ENCODE measurements around the gene KRTAP4-4. TPM values are rescaled to one million over a fixed set of nuclear protein-coding genes. Genes with fewer than 3 reads are reported as not detected.

The KRTAP4-4 gene
- total RNA-seq, 2 experiments from 2014 or later: not detected

DNA sequence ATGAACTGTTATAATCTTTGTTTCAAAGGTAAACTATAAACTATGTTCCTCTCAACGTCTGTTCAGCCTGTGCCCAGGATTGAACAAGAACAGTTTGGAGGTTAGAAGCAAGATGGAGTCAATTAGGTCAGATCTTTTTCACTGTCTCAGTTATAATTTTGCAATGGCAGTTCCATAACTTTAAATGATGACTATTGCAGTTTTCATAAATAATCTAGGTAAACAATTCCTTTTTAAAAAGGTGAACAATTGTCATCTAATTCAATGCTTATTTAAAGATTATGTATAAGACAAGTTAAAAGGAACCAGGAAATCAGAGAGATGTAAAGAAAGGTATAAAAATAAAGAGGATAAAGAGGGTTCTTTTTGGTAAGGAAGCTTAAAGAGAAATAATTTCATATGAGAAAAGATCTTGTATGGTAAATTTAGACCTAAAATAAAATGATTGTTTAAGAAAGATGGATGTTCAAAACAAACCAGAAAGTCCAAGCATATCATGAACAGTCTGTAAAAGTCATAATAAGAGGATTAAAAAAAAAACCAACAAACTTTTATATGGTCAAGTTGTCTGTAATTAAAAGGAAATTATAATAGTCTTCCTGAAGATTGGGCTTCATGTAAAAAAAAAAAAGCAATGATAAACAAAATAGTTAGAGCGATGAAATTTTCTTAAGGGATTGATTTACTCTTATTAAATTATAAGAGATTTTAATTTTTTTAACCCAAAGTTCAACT is 49.2 kb downstream of the KRTAP4-4 start:
- H3K4me3 Mint-ChIP-seq: no peak overlapping the region
- DNase-seq (no peak), ATAC-seq (no peak)
- H3K4me1 Mint-ChIP-seq: peaks cover 6% of the 10 kb centered on the region
- peaks cover 5% of the 10 kb centered on the region for H3K9me3 Mint-ChIP-seq (ENCODE audit: low read depth)
- peaks cover 27% of the 10 kb centered on the region for H3K27me3 Mint-ChIP-seq
- CTCF ChIA-PET: no interaction called here
- H3K27ac Mint-ChIP-seq: no peak overlapping the region
- peaks cover 2% of the 10 kb centered on the region for H3K36me3 Mint-ChIP-seq

Other genes with a start within 250 kb of the KRTAP4-4 start
- gene KRT23, start 223.1 kb downstream of the KRTAP4-4 start, total RNA-seq: not detected
- gene KRT39, start 193.8 kb downstream of the KRTAP4-4 start, total RNA-seq: not detected
- not detected for gene KRT40, start 176.4 kb downstream of the KRTAP4-4 start, total RNA-seq
- not detected for gene KRTAP3-3, start 166.6 kb downstream of the KRTAP4-4 start, total RNA-seq
- gene KRTAP3-2, start 160.8 kb downstream of the KRTAP4-4 start, total RNA-seq: not detected
- gene KRTAP3-1, start 151.6 kb downstream of the KRTAP4-4 start, total RNA-seq: not detected
- not detected for gene KRTAP1-5, start 133.5 kb downstream of the KRTAP4-4 start, total RNA-seq
- not detected for gene KRTAP1-4, start 130.6 kb downstream of the KRTAP4-4 start, total RNA-seq
- gene KRTAP1-3, start 125.9 kb downstream of the KRTAP4-4 start, total RNA-seq: not detected
- not detected for gene KRTAP1-1, start 119.3 kb downstream of the KRTAP4-4 start, total RNA-seq
- not detected for gene KRTAP2-1, start 113.4 kb downstream of the KRTAP4-4 start, total RNA-seq
- not detected for gene KRTAP2-2, start 105.5 kb downstream of the KRTAP4-4 start, total RNA-seq
- not detected for gene KRTAP2-3, start 100.6 kb downstream of the KRTAP4-4 start, total RNA-seq
- gene KRTAP2-4, start 94.9 kb downstream of the KRTAP4-4 start, total RNA-seq: not detected
- gene KRTAP4-7, start 76.6 kb downstream of the KRTAP4-4 start, total RNA-seq: not detected
- not detected for gene KRTAP4-8, start 62.6 kb downstream of the KRTAP4-4 start, total RNA-seq
- gene KRTAP4-16, start 58.5 kb downstream of the KRTAP4-4 start, total RNA-seq: not detected
- not detected for gene KRTAP4-9, start 55.4 kb downstream of the KRTAP4-4 start, total RNA-seq
- not detected for gene KRTAP4-11, start 42.4 kb downstream of the KRTAP4-4 start, total RNA-seq
- gene KRTAP4-12, start 36.6 kb downstream of the KRTAP4-4 start, total RNA-seq: not detected
- not detected for gene KRTAP4-6, start 20.2 kb downstream of the KRTAP4-4 start, total RNA-seq
- gene KRTAP4-5, start 10.9 kb downstream of the KRTAP4-4 start, total RNA-seq: not detected
- not detected for gene KRTAP4-3, start 7.5 kb upstream of the KRTAP4-4 start, total RNA-seq
- gene KRTAP4-2, start 17.5 kb upstream of the KRTAP4-4 start, total RNA-seq: not detected
- not detected for gene KRTAP4-1, start 24.2 kb upstream of the KRTAP4-4 start, total RNA-seq
- not detected for gene KRTAP9-1, start 29.1 kb upstream of the KRTAP4-4 start, total RNA-seq
- gene KRTAP9-2, start 65.9 kb upstream of the KRTAP4-4 start, total RNA-seq: not detected
- gene KRTAP9-3, start 71.7 kb upstream of the KRTAP4-4 start, total RNA-seq: not detected
- not detected for gene KRTAP9-8, start 77.3 kb upstream of the KRTAP4-4 start, total RNA-seq
- not detected for gene KRTAP9-4, start 88.9 kb upstream of the KRTAP4-4 start, total RNA-seq
- not detected for gene KRTAP9-9, start 94.6 kb upstream of the KRTAP4-4 start, total RNA-seq
- gene KRTAP9-6, start 104.6 kb upstream of the KRTAP4-4 start, total RNA-seq: not detected
- not detected for gene KRTAP9-7, start 115.0 kb upstream of the KRTAP4-4 start, total RNA-seq
- not detected for gene KRTAP29-1, start 142.1 kb upstream of the KRTAP4-4 start, total RNA-seq
- gene KRTAP16-1, start 148.6 kb upstream of the KRTAP4-4 start, total RNA-seq: not detected
- gene KRTAP17-1, start 155.0 kb upstream of the KRTAP4-4 start, total RNA-seq: not detected
- not detected for gene KRT33A, start 190.1 kb upstream of the KRTAP4-4 start, total RNA-seq
- not detected for gene KRT33B, start 209.1 kb upstream of the KRTAP4-4 start, total RNA-seq
- gene KRT34, start 221.6 kb upstream of the KRTAP4-4 start, total RNA-seq: not detected
- not detected for gene KRT31, start 236.9 kb upstream of the KRTAP4-4 start, total RNA-seq

Data from activated CD8-positive, alpha-beta memory T cell treated with anti-CD3 and anti-CD28 coated beads, Interleukin-2, amount 10 ng/mL, durations not matched to agents 7 days and 5 days (primary cell).